K562 (cell line): ENCODE measurements around the gene DDAH2. TPM values are rescaled to one million over a fixed set of nuclear protein-coding genes. Genes with fewer than 3 reads are reported as not detected.
A peak's percentile ranks its signal among the peaks of the same experiment; 100 is the strongest.

Experiments
- BCOR ChIP-seq: fragments of 450-650 bp; IDR thresholded peaks from 2 replicates; pipeline ENCODE4 v1.6.1; 2016
- CBX3 ChIP-seq, 2 experiments: IDR thresholded peaks; 1 replicate in 1 of 2; 2 replicates in 1 of 2; pipeline ENCODE4 v1.6.1; 2012; ENCODE audit warnings: inconsistent platforms in 2 of 2, low read length in 2 of 2, borderline replicate concordance in 1 of 2, control low read depth in 1 of 2
- CHCHD3 ChIP-seq: fragments of 250-450 bp; sonication (Bioruptor Pico); IDR thresholded peaks from 2 replicates; pipeline ENCODE4 v2.1.2; 2022; ENCODE audit warnings: mild to moderate bottlenecking
- GATAD2A ChIP-seq: fragments of 450-650 bp; IDR thresholded peaks from 2 replicates; pipeline ENCODE4 v1.6.1; 2017
- KLF13 ChIP-seq: fragments of 450-650 bp; IDR thresholded peaks from 2 replicates; pipeline ENCODE4 v1.6.1; 2016; ENCODE audit warnings: missing genetic modification characterization, low read depth, mild to moderate bottlenecking, missing compliant biosample characterization, moderate library complexity, borderline replicate concordance
- MYBL2 ChIP-seq, 2 experiments: fragments of 450-650 bp in 1 of 2; sonication (generic) in 1 of 2; formaldehyde crosslinking in 1 of 2; IDR thresholded peaks; 2 replicates each; pipeline versions ENCODE4 v1.6.1 to v1.8.1; 2017 to 2022; ENCODE audit warnings: borderline replicate concordance in 1 of 2, inconsistent platforms in 1 of 2, low read depth in 1 of 2, mild to moderate bottlenecking in 1 of 2, missing genetic modification reagents in 1 of 2, moderate library complexity in 1 of 2
- NCOA2 ChIP-seq, 2 experiments: fragments of 450-650 bp; IDR thresholded peaks; 2 replicates each; pipeline ENCODE4 v1.6.1; 2018; ENCODE audit warnings: mild to moderate bottlenecking in 2 of 2, moderate library complexity in 1 of 2; ENCODE audit not compliant: partially characterized antibody in 2 of 2
- NCOA4 ChIP-seq: fragments of 450-650 bp; IDR thresholded peaks from 2 replicates; pipeline ENCODE4 v1.6.1; 2018; ENCODE audit warnings: mild to moderate bottlenecking; ENCODE audit not compliant: partially characterized antibody
- NRF1 ChIP-seq, 2 experiments: fragments of 450-650 bp; IDR thresholded peaks in 1 of 2; conservative IDR thresholded peaks in 1 of 2; 2 replicates each; pipeline ENCODE4 v1.6.1; 2014; ENCODE audit warnings: mild to moderate bottlenecking in 2 of 2
- RAD51 ChIP-seq: fragments of 450-650 bp; IDR thresholded peaks from 2 replicates; pipeline ENCODE4 v1.7.1; 2016; ENCODE audit warnings: low read depth, mild to moderate bottlenecking, borderline replicate concordance
- TAF1 ChIP-seq: IDR thresholded peaks from 2 replicates; pipeline ENCODE4 v1.6.1; 2011; ENCODE audit warnings: mild to moderate bottlenecking, low read length, moderate library complexity; ENCODE audit not compliant: insufficient read depth, control insufficient read depth, severe bottlenecking; ENCODE audit errors: extremely low read depth
- TAL1 ChIP-seq: fragments of 450-650 bp; IDR thresholded peaks from 2 replicates; pipeline ENCODE4 v1.6.1; 2016; ENCODE audit warnings: mild to moderate bottlenecking
- ZBTB8A ChIP-seq: fragments of 450-650 bp; IDR thresholded peaks from 2 replicates; pipeline ENCODE4 v1.6.1; 2018; ENCODE audit warnings: mild to moderate bottlenecking, moderate library complexity; ENCODE audit not compliant: partially characterized antibody
- polyA plus RNA-seq, 8 experiments: library from polyadenylated mRNA; depleted of rRNA in 4 of 8; stranded (reverse) in 5 of 8; unstranded in 3 of 8; fragments of >200 nt; fragmentation: Nextera tagmentation in 2 of 8; fragmentation: Illumina TruSeq in 1 of 8; extraction: Ambion mirVana in 2 of 8; extraction: Trizol in 1 of 8; gene quantifications; 2 replicates each; pipeline versions ENCODE4 v1.2.1 to v1.2.3, GENCODE V29; 2011 to 2014; ENCODE audit warnings: inconsistent platforms in 1 of 8, missing spikeins in 1 of 8
- total RNA-seq, 7 experiments: library from RNA; depleted of rRNA in 6 of 7; stranded (reverse); fragments of >200 nt in 6 of 7; fragmentation: Illumina TruSeq in 2 of 7; extraction: Trizol in 2 of 7; gene quantifications; 2 replicates each; pipeline versions ENCODE4 v1.2.1 to v1.2.3, GENCODE V29; 2011 to 2021; ENCODE audit warnings: low replicate concordance in 1 of 7
- TF ChIP-seq, protein P1 (sequence below): fragments of 200-600 bp; sonication (generic); IDR thresholded peaks from one replicate; pipeline ENCODE4 v1.6.1; 2012; ENCODE audit warnings: mild to moderate bottlenecking, low read depth, low read length, inconsistent platforms
- TF ChIP-seq, protein P2 (sequence below): sonication (generic); formaldehyde crosslinking; IDR thresholded peaks from 2 replicates; pipeline ENCODE4 v1.9.0; 2022; ENCODE audit warnings: mild to moderate bottlenecking, missing genetic modification reagents

Gene DDAH2
- total and polyA plus RNA-seq, 9 of the 15 experiments (the other 6 are each of a cell fraction or from before 2014, with no cell fraction given): 1.8 to 45.4 (median 21.4) TPM

DNA sequence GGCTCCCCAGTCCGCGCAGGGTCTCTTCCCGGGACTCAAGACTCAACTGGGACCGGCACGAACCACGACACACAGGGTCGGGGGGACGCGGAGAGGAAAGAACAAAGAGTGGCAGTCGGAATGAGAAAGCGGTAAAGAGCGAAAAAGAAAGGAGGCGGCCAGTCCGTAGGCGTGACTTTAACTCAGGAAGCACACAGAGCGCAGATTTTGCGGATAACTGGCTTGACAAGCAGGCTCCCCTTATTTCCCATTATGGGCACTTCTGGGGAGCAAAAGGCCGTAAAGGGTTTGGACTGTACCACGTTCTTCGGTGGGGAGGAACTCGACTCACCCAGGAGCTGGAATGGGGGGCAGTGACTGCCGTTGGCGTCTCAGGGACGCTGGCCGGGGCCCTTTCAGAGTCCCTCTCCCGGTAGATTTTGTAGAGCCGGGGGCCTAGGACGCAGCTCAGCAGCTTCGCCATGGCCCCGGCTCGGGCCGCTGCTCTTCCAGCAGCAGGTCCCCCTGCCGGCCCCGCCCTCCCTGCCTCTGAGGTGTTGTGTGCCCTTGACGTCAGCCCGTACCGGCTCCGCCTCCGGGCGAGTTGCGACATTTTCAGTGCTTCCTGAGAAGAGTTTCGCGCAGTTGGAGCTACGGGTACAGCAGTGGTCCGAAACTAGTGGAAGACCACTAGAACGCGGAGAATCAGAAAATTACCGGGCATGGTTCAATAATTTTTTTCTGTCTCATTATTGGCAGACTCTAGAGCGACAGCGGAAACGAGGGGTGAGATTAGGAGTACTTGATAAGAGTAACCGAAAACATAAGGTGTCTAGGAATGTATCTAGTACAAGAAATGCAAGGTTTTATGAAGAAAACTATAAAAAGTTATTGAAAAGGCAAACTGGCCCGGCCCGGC is 26.0 kb downstream of the DDAH2 start, which contains the start of gene ABHD16A (continued):
- TF ChIP-seq, protein P1, sequence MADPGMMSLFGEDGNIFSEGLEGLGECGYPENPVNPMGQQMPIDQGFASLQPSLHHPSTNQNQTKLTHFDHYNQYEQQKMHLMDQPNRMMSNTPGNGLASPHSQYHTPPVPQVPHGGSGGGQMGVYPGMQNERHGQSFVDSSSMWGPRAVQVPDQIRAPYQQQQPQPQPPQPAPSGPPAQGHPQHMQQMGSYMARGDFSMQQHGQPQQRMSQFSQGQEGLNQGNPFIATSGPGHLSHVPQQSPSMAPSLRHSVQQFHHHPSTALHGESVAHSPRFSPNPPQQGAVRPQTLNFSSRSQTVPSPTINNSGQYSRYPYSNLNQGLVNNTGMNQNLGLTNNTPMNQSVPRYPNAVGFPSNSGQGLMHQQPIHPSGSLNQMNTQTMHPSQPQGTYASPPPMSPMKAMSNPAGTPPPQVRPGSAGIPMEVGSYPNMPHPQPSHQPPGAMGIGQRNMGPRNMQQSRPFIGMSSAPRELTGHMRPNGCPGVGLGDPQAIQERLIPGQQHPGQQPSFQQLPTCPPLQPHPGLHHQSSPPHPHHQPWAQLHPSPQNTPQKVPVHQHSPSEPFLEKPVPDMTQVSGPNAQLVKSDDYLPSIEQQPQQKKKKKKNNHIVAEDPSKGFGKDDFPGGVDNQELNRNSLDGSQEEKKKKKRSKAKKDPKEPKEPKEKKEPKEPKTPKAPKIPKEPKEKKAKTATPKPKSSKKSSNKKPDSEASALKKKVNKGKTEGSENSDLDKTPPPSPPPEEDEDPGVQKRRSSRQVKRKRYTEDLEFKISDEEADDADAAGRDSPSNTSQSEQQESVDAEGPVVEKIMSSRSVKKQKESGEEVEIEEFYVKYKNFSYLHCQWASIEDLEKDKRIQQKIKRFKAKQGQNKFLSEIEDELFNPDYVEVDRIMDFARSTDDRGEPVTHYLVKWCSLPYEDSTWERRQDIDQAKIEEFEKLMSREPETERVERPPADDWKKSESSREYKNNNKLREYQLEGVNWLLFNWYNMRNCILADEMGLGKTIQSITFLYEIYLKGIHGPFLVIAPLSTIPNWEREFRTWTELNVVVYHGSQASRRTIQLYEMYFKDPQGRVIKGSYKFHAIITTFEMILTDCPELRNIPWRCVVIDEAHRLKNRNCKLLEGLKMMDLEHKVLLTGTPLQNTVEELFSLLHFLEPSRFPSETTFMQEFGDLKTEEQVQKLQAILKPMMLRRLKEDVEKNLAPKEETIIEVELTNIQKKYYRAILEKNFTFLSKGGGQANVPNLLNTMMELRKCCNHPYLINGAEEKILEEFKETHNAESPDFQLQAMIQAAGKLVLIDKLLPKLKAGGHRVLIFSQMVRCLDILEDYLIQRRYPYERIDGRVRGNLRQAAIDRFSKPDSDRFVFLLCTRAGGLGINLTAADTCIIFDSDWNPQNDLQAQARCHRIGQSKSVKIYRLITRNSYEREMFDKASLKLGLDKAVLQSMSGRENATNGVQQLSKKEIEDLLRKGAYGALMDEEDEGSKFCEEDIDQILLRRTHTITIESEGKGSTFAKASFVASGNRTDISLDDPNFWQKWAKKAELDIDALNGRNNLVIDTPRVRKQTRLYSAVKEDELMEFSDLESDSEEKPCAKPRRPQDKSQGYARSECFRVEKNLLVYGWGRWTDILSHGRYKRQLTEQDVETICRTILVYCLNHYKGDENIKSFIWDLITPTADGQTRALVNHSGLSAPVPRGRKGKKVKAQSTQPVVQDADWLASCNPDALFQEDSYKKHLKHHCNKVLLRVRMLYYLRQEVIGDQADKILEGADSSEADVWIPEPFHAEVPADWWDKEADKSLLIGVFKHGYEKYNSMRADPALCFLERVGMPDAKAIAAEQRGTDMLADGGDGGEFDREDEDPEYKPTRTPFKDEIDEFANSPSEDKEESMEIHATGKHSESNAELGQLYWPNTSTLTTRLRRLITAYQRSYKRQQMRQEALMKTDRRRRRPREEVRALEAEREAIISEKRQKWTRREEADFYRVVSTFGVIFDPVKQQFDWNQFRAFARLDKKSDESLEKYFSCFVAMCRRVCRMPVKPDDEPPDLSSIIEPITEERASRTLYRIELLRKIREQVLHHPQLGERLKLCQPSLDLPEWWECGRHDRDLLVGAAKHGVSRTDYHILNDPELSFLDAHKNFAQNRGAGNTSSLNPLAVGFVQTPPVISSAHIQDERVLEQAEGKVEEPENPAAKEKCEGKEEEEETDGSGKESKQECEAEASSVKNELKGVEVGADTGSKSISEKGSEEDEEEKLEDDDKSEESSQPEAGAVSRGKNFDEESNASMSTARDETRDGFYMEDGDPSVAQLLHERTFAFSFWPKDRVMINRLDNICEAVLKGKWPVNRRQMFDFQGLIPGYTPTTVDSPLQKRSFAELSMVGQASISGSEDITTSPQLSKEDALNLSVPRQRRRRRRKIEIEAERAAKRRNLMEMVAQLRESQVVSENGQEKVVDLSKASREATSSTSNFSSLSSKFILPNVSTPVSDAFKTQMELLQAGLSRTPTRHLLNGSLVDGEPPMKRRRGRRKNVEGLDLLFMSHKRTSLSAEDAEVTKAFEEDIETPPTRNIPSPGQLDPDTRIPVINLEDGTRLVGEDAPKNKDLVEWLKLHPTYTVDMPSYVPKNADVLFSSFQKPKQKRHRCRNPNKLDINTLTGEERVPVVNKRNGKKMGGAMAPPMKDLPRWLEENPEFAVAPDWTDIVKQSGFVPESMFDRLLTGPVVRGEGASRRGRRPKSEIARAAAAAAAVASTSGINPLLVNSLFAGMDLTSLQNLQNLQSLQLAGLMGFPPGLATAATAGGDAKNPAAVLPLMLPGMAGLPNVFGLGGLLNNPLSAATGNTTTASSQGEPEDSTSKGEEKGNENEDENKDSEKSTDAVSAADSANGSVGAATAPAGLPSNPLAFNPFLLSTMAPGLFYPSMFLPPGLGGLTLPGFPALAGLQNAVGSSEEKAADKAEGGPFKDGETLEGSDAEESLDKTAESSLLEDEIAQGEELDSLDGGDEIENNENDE: no peak
- TF ChIP-seq KLF13 (tag) (peak; percentile 53; the same call in 1 of the 2 replicates), NCOA2 (IDR thresholded peaks at IDR 0.05; ENCODE audit: partially characterized antibody in 2 of 2) (no peak), CHCHD3 (peak; percentile 92), TAL1 (no peak; the same call in 1 of the 2 replicates), CBX3 (IDR thresholded peaks at IDR 0.05; ENCODE audit: borderline replicate concordance in 1 of 2, low read length in 2 of 2) (peak in 1 of 2 experiments; percentile 63; a peak in 1 of 3 replicates), NCOA4 (peak; percentile 47), MYBL2 (IDR thresholded peaks at IDR 0.05; ENCODE audit: low read depth) (no peak), MYBL2 (CRISPR knock-in tag; IDR thresholded peaks at IDR 0.05; ENCODE audit: borderline replicate concordance) (no peak), GATAD2A (no peak), TAF1 (peak; percentile 80), RAD51 (no peak; the same call in 1 of the 2 replicates), ZBTB8A (no peak), BCOR (peak; percentile 54; the same call in 1 of the 2 replicates), NRF1 (conservative IDR thresholded peaks at IDR 0.05 in 1 of 2, IDR thresholded peaks at IDR 0.05 in 1 of 2) (peak; percentile 73 to 77)
- TF ChIP-seq, protein P2, sequence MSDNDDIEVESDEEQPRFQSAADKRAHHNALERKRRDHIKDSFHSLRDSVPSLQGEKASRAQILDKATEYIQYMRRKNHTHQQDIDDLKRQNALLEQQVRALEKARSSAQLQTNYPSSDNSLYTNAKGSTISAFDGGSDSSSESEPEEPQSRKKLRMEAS (CRISPR knock-in tag): peak; percentile 39
